IPS-NIHi7 (cell line): ENCODE measurements around the gene HSF5.
A peak's percentile ranks its signal among the peaks of the same experiment; 100 is the strongest.
"Not testable (repeated sequence)": the region's sequence is repeated elsewhere in the genome, so short reads cannot be mapped to it uniquely, and the experiment has no call there.

Experiments used
- DNase-seq: peaks from one replicate; pipeline ENCODE4 v3.0.0; 2012; ENCODE audit warnings: mixed read lengths; ENCODE audit errors: extremely low spot score

The HSF5 gene

GRCh38 chr17:58413684-58414083 lies 74.5 kb downstream of the HSF5 start:
- no peak for DNase-seq

- no peak for DNase-seq
Observed at GRCh38 chr17:58412961-58413586, 75.1 kb downstream of the HSF5 start.

- no peak for DNase-seq
Observed at GRCh38 chr17:58412064-58412703, 76.0 kb downstream of the HSF5 start.

- DNase-seq: no peak
Observed at GRCh38 chr17:58411408-58411894, 76.8 kb downstream of the HSF5 start.

DNA sequence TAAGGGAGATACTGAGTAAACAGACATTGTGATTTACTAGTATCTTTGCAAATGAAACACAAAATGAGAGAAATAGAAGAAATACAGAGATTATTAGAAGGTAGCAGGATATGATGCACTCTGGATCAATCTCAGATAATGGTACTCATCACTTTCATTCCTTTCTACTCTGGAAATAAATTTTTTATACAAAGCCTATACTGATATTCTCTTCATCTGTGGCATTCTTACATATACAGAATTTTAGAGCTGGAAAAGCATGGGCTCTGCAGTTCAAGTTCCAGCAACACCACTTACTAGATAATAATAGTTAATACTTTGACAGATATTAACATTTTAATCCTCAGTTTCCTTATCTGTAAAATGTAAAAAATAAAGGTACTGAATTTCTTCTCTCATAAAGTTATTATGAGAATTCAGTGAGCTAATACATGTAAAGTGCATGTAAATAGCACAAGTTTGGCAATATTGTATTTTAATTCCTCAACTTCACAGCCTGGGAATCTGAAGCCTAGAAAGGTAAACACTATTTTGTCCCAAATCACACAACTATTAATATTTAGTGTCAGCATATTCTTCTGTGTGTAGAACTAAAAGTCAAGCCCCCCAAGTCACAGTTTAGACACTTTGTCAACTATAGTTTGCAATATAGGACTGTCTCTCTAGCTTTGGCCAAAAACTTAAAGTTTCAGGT lies 77.3 kb downstream of the HSF5 start:
- no peak for DNase-seq

DNA sequence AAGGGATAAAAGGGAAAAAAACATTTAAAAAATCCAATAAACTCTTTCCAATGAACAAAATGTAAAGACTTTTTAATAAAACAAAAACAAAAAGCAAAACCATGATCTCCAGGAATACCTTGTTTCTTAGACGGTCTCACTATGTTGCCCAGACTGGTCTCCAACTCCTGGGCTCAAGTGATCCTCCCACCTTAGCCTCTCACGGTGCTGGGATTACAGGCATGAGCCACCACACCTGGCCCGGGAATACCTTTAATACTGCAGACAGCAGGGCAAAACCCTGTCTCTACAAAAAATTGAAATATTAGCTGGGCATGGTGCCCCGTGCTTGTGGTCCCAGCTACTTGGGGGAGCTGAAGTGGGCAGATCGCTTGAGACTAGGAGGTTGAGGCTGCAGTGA lies 78.8 kb downstream of the HSF5 start:
- DNase-seq: no peak

DNA sequence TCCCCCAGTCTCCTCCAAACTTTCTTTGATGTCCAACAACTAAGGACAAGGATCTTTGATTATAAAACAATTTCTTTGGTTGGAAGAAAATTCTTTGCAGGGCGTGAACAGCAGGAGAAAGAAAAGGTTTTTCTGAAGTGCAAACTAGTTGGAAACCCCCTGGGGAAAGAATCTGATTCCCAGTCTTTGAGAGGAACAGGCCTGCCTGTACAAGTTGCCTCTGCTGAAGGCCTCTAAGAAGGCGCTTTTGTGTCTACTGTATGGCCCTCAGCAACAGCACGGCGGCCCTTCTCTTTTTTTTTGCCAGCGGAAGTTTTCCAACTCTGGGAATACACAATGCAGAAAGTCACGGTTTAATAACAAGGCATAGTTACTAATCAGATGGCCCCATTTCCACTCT lies 84.9 kb downstream of the HSF5 start:
- DNase-seq: peak; percentile 44

- peak; percentile 42 for DNase-seq
Observed at GRCh38 chr17:58402679-58403078, 85.5 kb downstream of the HSF5 start.

GRCh38 chr17:58402047-58402446 lies 86.2 kb downstream of the HSF5 start:
- DNase-seq: no peak

- no peak for DNase-seq
Observed at GRCh38 chr17:58401287-58401686, 86.9 kb downstream of the HSF5 start.

- DNase-seq: no peak
Observed at GRCh38 chr17:58400826-58401225, 87.4 kb downstream of the HSF5 start.

GRCh38 chr17:58399974-58400373 lies 88.2 kb downstream of the HSF5 start:
- DNase-seq: no peak

GRCh38 chr17:58398574-58399266 lies 89.5 kb downstream of the HSF5 start:
- DNase-seq: no peak

DNA sequence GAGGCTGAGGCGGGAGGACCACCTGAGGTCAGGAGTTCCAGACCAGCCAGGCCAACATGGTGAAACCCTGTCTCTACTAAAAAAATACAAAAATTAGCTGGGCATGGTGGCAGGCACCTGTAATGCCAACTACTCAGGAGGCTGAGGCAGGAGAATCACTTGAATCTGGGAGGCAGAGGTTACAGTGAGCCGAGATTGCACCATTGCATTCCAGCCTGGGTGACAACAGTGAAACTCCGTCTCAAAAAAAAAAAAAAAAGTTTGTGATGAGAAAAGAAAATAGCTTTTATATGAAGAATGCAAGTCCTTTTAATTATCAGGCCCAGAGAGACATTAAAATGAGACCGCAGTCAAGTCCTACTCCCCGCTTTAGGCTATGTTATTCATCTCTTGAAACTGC lies 90.8 kb downstream of the HSF5 start:
- not testable (repeated sequence) for DNase-seq

DNA sequence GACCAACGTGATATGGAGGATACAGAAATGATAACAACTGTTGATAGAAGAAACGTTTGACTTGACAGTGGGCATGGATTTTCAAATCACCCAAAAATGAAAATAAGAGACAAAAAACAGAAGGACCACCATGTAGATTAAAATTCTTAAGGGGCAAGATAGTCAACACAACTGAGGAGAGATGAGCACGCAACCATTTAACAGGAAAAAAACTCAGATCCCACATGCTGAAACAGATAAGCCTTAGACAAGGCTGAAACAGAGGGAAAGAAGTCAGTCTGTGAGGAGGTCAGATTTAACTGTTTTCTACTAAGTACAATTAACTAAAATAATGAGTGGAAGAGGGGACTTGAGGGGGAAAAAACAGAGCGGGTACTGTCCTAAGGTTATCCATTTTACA lies 92.0 kb downstream of the HSF5 start:
- DNase-seq: no peak

DNA sequence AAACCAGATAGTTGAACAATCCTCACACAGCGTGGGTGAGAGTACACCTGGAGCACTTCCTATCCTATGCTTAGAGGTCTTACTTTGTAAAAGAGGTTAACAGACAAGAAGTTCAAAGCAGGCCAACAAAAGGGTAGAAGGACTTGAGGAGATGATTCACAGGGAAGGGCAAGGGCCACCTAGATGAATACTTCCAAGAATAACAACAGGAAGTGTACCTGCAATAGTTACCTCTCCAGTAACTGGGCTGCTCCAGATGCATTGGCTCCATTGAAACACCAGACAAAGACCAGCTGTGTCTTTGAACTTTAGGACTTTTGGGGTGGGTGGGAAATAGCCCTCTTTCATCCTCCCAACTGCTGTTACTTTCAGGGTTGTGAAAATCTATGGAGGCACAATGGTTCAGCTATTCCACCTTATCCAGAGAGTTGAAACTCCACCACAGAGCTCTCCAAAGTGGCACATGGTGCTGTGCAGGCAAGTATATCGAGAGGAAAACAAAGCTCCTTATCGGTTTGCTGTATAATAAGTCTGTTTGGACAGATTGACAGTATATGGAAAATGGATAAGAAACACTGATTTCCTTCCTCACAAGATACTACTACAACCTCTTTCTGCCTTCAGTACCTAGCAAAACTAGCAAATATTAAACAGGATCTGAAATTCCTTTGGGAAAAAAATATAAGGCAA lies 93.5 kb downstream of the HSF5 start:
- no peak for DNase-seq

GRCh38 chr17:58391302-58391984 lies 96.8 kb downstream of the HSF5 start:
- no peak for DNase-seq

GRCh38 chr17:58390884-58391283 lies 97.3 kb downstream of the HSF5 start:
- no peak for DNase-seq

- DNase-seq: no peak
Observed at GRCh38 chr17:58388302-58389190, 99.7 kb downstream of the HSF5 start.

DNA sequence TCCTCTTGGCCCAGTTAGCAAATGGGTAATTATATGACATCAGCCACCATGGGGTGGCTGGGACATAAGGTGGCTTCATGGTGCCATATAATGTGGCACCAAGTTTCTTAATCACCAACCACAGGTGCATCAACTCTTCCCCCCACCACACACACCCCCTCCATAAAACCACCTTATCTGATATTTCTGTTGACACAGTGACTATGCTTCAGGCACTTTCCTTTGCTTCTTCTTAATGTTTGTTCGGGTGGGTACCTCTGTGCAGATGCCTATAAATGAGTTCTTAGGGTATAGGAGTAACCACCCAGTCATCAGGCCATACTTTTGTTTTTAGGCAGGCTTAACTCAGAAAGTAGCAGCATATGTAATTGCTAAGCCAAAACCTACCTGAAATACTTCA lies 100.4 kb downstream of the HSF5 start:
- DNase-seq: no peak
